Measurements from ENCODE around the gene LARGE2. TPM values are rescaled to one million over a fixed set of nuclear protein-coding genes. Genes with fewer than 3 reads are reported as not detected.
A peak's percentile ranks its signal among the peaks of the same experiment; 100 is the strongest.

The LARGE2 gene
- total RNA-seq, 1 donor, result 0.27 TPM

- no peak for DNase-seq (ENCODE audit: low read depth in 2 of 3, low spot score in 2 of 3)
Measured at GRCh38 chr11:45948356-45948755, 25.9 kb downstream of the LARGE2 start.

DNA sequence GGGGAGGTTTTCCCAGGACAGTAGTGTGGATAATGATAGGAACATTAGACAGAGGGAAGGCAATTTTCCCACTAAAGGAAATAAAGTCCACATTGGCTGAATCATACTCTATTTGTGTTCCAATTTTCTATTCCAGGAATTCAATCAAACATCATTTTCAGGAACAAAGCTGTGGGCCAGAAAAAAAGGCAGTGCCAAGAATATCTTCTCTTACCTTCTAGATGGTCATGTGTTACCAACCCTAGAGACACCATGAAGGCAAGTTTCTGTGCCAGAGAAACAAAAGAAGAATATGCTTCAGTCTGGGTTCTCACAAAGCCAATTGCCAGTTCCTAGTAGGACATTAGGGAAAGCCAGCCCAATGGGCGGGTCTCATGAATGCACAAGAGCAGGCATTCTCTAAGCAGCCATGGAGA, 27.5 kb downstream of the LARGE2 start:
- no peak for DNase-seq (ENCODE audit: low read depth in 2 of 3, low spot score in 2 of 3)

- DNase-seq (ENCODE audit: low read depth in 2 of 3, low spot score in 2 of 3), result no peak
Measured at GRCh38 chr11:45959851-45960250, 37.4 kb downstream of the LARGE2 start.

- DNase-seq (ENCODE audit: low read depth in 2 of 3, low spot score in 2 of 3), result no peak
Measured at GRCh38 chr11:45960387-45961095, 38.1 kb downstream of the LARGE2 start.

DNA sequence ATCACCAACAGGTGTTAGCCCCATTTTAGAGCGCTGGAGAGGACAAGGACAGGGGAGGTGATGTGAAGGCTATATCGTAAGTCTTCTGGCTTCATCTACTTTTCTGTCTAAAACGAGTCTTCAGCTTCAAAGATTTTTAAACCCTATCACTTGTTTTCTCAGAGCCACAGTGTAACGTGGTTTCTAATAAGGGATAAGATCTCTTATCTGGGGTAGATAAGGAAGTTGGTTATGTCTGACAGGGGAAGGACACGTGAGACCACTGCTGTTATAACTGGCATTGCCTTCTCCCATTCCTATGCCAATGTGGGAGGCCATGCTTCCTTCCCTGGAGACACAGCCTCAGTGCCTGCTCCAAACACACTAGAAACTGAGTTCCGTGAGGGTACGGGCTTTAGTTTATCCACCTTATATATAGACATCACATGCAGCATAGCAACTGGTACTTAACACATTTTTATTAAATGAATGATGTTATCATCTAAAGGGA, 39.3 kb downstream of the LARGE2 start:
- no peak for DNase-seq (ENCODE audit: low read depth in 2 of 3, low spot score in 2 of 3)

DNA sequence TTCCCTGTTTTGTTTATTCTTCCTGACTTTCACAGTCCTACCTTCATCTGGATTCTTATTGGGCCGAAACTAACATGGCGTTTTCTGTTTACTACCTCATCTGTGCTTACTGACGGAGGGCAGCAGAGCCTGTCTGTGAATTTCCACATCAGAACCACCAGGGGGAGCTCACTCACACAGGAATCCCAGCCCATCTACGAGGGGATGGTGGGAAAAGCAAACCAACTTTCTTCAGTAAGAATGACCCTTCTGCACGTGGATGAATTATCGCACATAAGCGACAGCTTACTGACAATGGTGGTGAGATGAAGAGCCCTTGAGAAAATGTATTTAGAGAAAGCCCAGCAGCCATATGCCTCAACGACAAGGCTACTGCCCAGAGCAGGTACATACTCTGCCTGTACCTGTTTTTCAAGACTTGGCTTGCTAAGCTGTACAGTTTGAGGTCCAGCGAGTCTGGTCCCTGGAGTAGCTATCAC, 42.5 kb downstream of the LARGE2 start:
- peak; percentile 53 to 83 (median 72) for DNase-seq (ENCODE audit: low read depth in 2 of 3, low spot score in 2 of 3)

DNA sequence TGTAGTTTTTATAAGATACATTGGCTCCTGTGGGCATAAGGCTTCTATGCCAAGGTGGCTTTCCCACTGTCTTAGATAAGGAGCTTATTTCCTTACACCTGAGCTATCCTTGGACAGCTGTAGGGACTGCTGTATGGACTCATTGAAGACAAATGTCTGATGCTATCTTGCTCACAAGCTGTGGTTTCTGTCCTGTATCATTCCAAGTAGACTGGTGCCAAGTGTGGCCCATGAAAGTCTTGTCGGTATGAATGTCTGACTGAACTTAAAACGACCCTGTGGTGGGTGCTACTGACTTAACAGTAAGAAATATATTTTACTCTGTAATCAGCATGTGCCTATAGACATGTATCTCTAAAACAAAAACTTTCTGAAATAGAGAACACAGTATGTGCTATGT, 45.0 kb downstream of the LARGE2 start:
- DNase-seq (ENCODE audit: low read depth in 2 of 3, low spot score in 2 of 3), result no peak

GRCh38 chr11:45968901-45969300, 46.4 kb downstream of the LARGE2 start:
- DNase-seq (ENCODE audit: low read depth in 2 of 3, low spot score in 2 of 3), result no peak

DNA sequence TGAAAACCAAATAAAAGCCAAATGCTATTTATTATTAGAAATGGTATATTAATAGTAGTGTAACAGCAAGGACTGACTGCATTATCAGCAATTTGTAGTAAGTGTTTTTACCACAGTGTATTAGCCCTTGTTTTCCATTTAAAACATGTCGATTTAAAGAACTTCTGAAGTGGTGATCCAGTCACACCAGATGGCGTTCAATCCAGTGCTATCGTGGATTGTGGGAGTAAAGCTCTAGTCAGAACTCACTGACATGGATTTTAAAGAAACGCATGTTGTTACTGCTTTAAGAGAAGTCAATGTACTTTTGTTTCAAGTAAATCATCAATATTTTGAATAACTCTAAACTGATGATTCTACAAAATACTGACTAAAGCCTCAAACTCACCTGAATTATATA, 51.1 kb downstream of the LARGE2 start:
- no peak for DNase-seq (ENCODE audit: low read depth in 2 of 3, low spot score in 2 of 3)

- DNase-seq (ENCODE audit: low read depth in 2 of 3, low spot score in 2 of 3), result no peak
Measured at GRCh38 chr11:45974806-45975205, 52.4 kb downstream of the LARGE2 start.

Other genes starting within 250 kb of the LARGE2 start
- 10.5 TPM for gene SLC35C1, start 117.5 kb upstream of the LARGE2 start, total RNA-seq
- 32.3 TPM for gene CRY2, start 75.2 kb upstream of the LARGE2 start, total RNA-seq
- gene MAPK8IP1, start 37.0 kb upstream of the LARGE2 start, total RNA-seq, result 0.54 TPM
- 5.7 TPM for gene FREY1, start 15.4 kb upstream of the LARGE2 start, total RNA-seq
- gene PEX16, start 4.8 kb upstream of the LARGE2 start, total RNA-seq, result 51.2 TPM
- gene PHF21A, start 198.8 kb downstream of the LARGE2 start, total RNA-seq, result 14.8 TPM

All from hematopoietic multipotent progenitor cell (in vitro differentiated cells).